Natural killer cell (primary cell): Measurements from ENCODE around the gene ZDHHC21. TPM values are rescaled to one million over a fixed set of nuclear protein-coding genes. Genes with fewer than 3 reads are reported as not detected.

Source experiments
- ATAC-seq, 3 donors: fragments of 150-1000 bp in 2 of 3; fragments of 200-7000 bp in 1 of 3; cut with Tn5 transposase; 1 replicate in 1 of 3; 2 replicates in 2 of 3; pipeline ENCODE4 v1.10.0; 2021; ENCODE audit warnings: mild to moderate bottlenecking in 2 of 3, moderate library complexity in 2 of 3
- DNase-seq, 2 donors: peaks; one replicate each; pipeline versions ENCODE4 v3.0.0 to v3.0.0-alpha.2; 2013 to 2021; ENCODE audit warnings: mixed read lengths in 1 of 2
- H3K27ac ChIP-seq: one replicate; pipeline ENCODE4 v1.5.1; 2013; ENCODE audit warnings: mild to moderate bottlenecking, low read length
- H3K27me3 ChIP-seq: one replicate; pipeline ENCODE4 v1.6.1; 2013; ENCODE audit warnings: low read length; ENCODE audit not compliant: control insufficient read depth, insufficient read depth
- H3K36me3 ChIP-seq: one replicate; pipeline ENCODE4 v1.6.1; 2013; ENCODE audit warnings: low read length; ENCODE audit not compliant: control insufficient read depth, insufficient read depth
- H3K4me1 ChIP-seq: one replicate; pipeline ENCODE4 v1.6.1; 2013; ENCODE audit warnings: low read length; ENCODE audit not compliant: control insufficient read depth, insufficient read depth
- H3K4me3 ChIP-seq: one replicate; pipeline ENCODE4 v1.5.1; 2013; ENCODE audit warnings: low read length
- H3K9me3 ChIP-seq: one replicate; pipeline ENCODE4 v1.6.1; 2013; ENCODE audit warnings: low read length; ENCODE audit not compliant: control insufficient read depth, insufficient read depth
- H3K27ac Mint-ChIP-seq, 2 donors: one replicate each; pipeline ENCODE4 v1.8.0; 2022; ENCODE audit warnings: mild to moderate bottlenecking in 2 of 2, mixed read lengths in 2 of 2, moderate library complexity in 1 of 2
- H3K27me3 Mint-ChIP-seq, 2 donors: one replicate each; pipeline ENCODE4 v1.8.0; 2022; ENCODE audit warnings: low read depth in 2 of 2, mixed read lengths in 2 of 2
- H3K36me3 Mint-ChIP-seq: one replicate; pipeline ENCODE4 v1.8.0; 2022; ENCODE audit warnings: mixed read lengths
- H3K4me1 Mint-ChIP-seq, 2 donors: one replicate each; pipeline ENCODE4 v1.8.0; 2022; ENCODE audit warnings: mixed read lengths in 2 of 2
- H3K4me3 Mint-ChIP-seq: one replicate; pipeline ENCODE4 v1.8.0; 2022; ENCODE audit warnings: mild to moderate bottlenecking, moderate library complexity, mixed read lengths
- H3K9me3 Mint-ChIP-seq, 2 donors: one replicate each; pipeline ENCODE4 v1.8.0; 2022; ENCODE audit warnings: mixed read lengths in 2 of 2
- CTCF ChIP-seq: fragments of 200-600 bp; IDR thresholded peaks from one replicate; pipeline ENCODE4 v1.8.0; 2022; ENCODE audit warnings: antibody characterized with exemption
- WGBS: methylation state at CpG from one replicate; pipeline ENCODE4 v1.1.7; 2013; ENCODE audit warnings: missing lambda C conversion rate; ENCODE audit not compliant: insufficient coverage; 5-methylcytosine and 5-hydroxymethylcytosine counted together
- intact Hi-C: fragments of 100-400 bp; cut with micrococcal nuclease; formaldehyde crosslinking; loops from one replicate; pipeline ENCODE4 v1.14.2; 2022
- total RNA-seq, 4 donors: library from RNA; stranded (reverse); fragments of 120-200 nt in 1 of 4; gene quantifications; one replicate each; pipeline versions ENCODE4 v1.2.3 to v1.2.4, GENCODE V29; 2013 to 2022

Gene ZDHHC21
- total RNA-seq, 3 donors from 2014 or later (not counting 1 experiment from before 2014, with no cell fraction given), result 9.2 to 17.8 (median 12.9) TPM

GRCh38 chr9:14713187-14713767 is 20.0 kb upstream of the ZDHHC21 start:
- Histone ChIP-seq H3K4me3 (no peak overlapping the region), H3K4me1 (no peaks in the 10 kb centered on the region), H3K27me3 (no peaks in the 10 kb centered on the region), H3K36me3 (no peaks in the 10 kb centered on the region), H3K27ac (no peak overlapping the region), H3K9me3 (no peaks in the 10 kb centered on the region)
- H3K4me3 Mint-ChIP-seq, result no peak overlapping the region
- H3K27ac Mint-ChIP-seq, result no peak overlapping the region
- 96% methylated on average over 2 of the region's 3 CpGs for WGBS
- DNase-seq, result no peak
- intact Hi-C loops, result no loop called here
- peaks cover 11% of the 10 kb centered on the region for H3K36me3 Mint-ChIP-seq
- TF ChIP-seq CTCF, result no peak
- H3K27me3 Mint-ChIP-seq, result peaks cover 25 to 36% of the 10 kb centered on the region in 2 donors
- H3K4me1 Mint-ChIP-seq, result peaks cover 0 to 6% of the 10 kb centered on the region in 2 donors
- H3K9me3 Mint-ChIP-seq, result peaks cover 4 to 6% of the 10 kb centered on the region in 2 donors
- ATAC-seq, result no peak

- intact Hi-C loops, result no loop called here
- ATAC-seq (no peak), DNase-seq (no peak)
- Mint-ChIP-seq H3K9me3 (peaks cover 6 to 14% of the 10 kb centered on the region in 2 donors), H3K27ac (no peak overlapping the region), H3K4me1 (peaks cover 0 to 6% of the 10 kb centered on the region in 2 donors), H3K4me3 (no peak overlapping the region), H3K27me3 (peaks cover 27 to 39% of the 10 kb centered on the region in 2 donors), H3K36me3 (peaks cover 17% of the 10 kb centered on the region)
- H3K9me3 ChIP-seq, result no peaks in the 10 kb centered on the region
- H3K27me3 ChIP-seq, result peaks cover 3% of the 10 kb centered on the region
- no peak overlapping the region for H3K4me3 ChIP-seq
- no peaks in the 10 kb centered on the region for H3K4me1 ChIP-seq
- H3K27ac ChIP-seq, result no peak overlapping the region
- no peak for TF ChIP-seq CTCF
- no peaks in the 10 kb centered on the region for H3K36me3 ChIP-seq
Measured at GRCh38 chr9:14710804-14711203, 17.6 kb upstream of the ZDHHC21 start.

GRCh38 chr9:14706530-14707140 is 13.4 kb upstream of the ZDHHC21 start:
- H3K27ac ChIP-seq, result no peak overlapping the region
- Mint-ChIP-seq H3K4me3 (no peak overlapping the region), H3K27ac (no peak overlapping the region), H3K27me3 (peaks cover 17 to 42% of the 10 kb centered on the region in 2 donors), H3K4me1 (peaks cover 0 to 6% of the 10 kb centered on the region in 2 donors), H3K36me3 (peaks cover 24% of the 10 kb centered on the region), H3K9me3 (peaks cover 7 to 20% of the 10 kb centered on the region in 2 donors)
- H3K27me3 ChIP-seq, result peaks cover 3% of the 10 kb centered on the region
- peaks cover 10% of the 10 kb centered on the region for H3K9me3 ChIP-seq
- ATAC-seq, result no peak
- WGBS, result no CpG with 5 or more reads among the region's 5 CpGs
- no peak for DNase-seq
- no peaks in the 10 kb centered on the region for H3K4me1 ChIP-seq
- no peak overlapping the region for H3K4me3 ChIP-seq
- TF ChIP-seq CTCF, result no peak
- no peaks in the 10 kb centered on the region for H3K36me3 ChIP-seq
- intact Hi-C loops, result no loop called here

DNA sequence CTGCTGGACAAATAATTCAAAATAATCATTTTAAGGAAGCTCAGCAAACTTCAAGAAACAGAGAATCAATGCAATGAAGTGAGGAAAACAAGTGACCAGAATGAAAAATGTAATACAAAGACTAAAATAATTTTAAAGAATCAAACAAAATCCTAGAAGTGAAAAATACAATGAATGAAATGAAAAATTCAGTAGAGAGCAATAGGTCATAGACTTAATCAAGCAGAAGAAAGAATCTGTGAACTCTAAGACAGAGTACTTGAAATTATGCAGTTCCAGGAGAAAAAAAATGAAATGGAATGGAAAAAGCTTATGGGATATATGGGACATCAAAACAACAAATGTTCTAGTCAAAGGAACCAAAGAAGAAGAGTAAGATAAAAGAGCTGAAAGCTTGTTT is 11.8 kb upstream of the ZDHHC21 start:
- H3K4me3 ChIP-seq, result no peak overlapping the region
- no peak for TF ChIP-seq CTCF
- peaks cover 5% of the 10 kb centered on the region for H3K27me3 ChIP-seq

More for the DNA sequence above, 11.8 kb upstream of the ZDHHC21 start:
- DNase-seq, result no peak
- Histone ChIP-seq H3K36me3 (no peaks in the 10 kb centered on the region), H3K27ac (no peak overlapping the region), H3K4me1 (no peaks in the 10 kb centered on the region), H3K9me3 (peaks cover 10% of the 10 kb centered on the region)
- Mint-ChIP-seq H3K4me1 (peaks cover 0 to under 1% of the 10 kb centered on the region in 2 donors), H3K4me3 (no peak overlapping the region), H3K9me3 (peaks cover 7 to 19% of the 10 kb centered on the region in 2 donors), H3K27me3 (peaks cover 13 to 35% of the 10 kb centered on the region in 2 donors), H3K36me3 (peaks cover 24% of the 10 kb centered on the region), H3K27ac (no peak overlapping the region)
- ATAC-seq, result no peak
- intact Hi-C loops, result no loop called here
